Bone marrow (tissue), 2 donors: ENCODE results near the gene CDT1.

Experiments used
- DNase-seq, 2 donors: peaks; one replicate each; lab custom pipeline; 2025; lab: John Stamatoyannopoulos, UW

The CDT1 gene

DNA sequence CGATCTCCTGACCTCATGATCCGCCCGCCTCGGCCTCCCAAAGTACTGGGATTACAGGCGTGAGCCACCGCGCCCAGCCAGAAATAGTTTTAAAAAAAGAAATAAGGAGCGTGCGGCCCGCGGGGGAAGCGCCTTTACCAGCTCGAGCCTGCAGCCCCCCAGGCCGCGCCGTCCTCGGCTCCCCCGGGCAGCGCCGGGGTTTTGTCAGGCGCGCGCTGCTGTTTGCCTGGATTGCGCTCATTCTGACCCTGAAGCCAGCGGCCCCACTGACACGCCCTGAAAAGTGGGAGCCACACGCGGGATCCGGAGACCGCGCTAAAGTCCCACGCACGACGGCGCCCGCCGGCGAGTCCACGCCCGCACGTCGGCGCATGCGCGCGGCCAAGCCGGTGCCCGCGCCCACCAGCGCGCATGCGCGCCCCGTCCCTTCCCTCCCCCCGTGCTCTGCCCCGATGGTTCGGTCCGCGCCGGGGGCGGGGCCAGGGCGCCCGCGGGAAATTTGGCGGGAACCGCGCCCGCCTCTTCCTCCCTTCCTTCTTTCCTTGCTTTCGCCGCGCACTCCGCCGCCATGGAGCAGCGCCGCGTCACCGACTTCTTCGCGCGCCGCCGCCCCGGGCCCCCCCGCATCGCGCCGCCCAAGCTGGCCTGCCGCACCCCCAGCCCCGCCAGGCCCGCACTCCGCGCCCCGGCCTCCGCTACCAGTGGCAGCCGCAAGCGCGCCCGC, at the start of gene CDT1:
CDT1 (plus strand) TSS at position 526 of the 724 bp plus-strand sequence; CDS start at position 569, 43 bp downstream.
- peak; percentile 60 to 75 for DNase-seq

DNA sequence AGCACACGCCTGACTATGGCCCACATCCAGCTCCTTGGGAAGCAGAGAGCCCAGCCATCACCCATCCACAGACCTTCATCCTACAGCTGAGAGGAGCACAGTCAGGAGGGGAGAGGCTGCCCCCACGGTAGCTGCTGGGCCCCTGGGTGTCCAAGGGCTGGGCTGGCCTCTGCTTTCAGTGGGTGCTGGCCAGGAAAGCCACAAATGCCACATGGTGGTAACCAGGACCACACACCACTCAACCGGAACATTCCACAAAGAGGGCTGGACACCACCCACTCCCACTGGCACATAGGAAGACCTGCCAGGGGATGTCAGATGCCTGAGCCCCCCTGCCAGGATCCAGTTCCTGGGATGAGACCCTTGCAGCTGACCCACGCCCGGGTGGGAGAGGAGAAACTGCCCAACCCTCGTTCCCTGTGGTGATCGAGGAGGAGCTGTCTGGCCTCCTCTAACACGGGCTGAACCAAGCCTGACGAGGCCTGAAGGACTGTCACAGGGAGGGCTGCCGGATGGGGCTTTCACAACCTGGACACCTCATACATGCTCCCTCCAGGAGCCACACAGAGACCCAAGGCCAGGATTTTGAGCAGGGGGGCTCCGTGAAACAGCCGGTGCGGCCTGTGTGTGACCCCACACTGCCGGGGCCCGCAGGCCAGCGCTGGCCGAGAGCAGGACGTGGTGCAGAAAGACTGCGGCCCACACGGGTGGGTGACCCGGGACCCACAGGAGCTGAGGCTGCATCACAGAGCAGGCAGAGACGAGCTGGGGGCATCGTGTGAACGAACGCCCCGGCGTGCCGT, 49.3 kb upstream of the CDT1 start:
- no peak for DNase-seq

DNA sequence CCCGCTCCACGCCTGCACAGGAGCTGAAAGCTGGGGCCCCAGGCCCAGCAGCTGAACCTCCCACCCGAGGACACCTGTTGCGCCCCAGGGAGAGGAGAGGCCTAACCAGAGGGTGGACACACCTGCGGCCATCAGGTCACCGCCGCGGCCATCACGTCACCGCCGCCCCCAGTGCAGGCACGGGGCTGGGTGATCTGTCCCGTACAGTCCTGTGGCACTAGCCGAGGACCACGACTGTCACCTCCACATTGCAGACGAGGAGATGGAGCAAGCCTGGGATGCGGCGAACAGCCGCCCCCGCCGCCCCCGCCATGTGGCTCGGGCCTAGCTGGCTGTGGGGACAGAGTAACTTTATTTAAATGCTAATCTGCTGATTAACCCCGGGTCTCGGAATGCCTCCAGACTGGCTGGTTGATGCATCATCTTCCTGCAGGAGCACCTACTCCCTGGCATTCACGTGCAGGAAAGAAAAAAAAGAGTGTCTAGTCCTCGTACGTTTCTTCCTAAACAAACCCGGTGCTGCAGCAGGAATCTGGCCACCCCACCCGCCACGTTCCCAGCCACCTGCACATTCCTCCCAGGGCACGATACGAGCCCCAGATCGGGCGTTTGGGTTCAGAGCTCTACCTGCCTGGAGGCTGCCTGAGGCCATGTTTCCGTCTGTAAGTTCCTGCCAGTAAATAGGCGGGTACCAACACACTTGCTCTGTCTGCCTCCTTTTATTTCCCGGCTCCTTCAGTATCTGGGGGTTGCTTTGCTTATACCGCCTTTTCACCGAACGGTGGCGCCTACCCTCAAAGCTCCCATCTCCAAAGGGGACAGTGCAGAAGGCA, 48.5 kb upstream of the CDT1 start:
- no peak for DNase-seq

DNA sequence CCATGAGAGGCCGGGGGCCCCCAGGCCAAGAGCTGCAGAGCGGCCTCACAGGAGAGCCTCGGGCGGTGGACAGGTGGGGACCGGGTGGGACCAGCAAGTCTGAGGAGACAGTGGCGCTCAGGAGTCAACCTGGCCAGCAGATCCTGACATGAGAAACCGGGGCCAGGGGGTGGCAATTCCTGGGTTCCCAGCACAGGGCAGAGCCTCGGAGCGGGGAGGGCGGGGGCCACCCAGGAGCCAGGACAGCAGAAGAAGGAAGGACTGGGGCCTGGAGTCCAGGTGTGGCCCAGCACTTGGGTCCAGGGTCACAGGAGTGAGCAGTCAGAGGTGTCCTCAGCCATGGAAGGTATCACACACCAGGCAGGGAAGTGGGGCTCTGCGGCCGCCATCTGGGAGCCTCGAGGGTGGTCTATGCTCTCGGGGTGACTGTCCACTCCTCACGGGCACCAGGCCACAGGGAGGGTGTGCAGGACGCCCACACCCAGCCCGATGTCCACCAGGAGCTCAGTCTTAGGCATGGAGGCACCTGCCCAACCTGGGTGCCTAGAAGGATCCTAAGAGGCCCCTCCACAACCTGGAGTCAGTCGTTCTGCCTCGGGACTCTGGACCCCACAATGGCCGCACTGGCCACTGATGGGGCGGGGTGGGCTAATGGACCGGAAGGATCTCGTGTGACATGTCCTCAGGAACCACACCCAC, 47.7 kb upstream of the CDT1 start:
- no peak for DNase-seq

DNA sequence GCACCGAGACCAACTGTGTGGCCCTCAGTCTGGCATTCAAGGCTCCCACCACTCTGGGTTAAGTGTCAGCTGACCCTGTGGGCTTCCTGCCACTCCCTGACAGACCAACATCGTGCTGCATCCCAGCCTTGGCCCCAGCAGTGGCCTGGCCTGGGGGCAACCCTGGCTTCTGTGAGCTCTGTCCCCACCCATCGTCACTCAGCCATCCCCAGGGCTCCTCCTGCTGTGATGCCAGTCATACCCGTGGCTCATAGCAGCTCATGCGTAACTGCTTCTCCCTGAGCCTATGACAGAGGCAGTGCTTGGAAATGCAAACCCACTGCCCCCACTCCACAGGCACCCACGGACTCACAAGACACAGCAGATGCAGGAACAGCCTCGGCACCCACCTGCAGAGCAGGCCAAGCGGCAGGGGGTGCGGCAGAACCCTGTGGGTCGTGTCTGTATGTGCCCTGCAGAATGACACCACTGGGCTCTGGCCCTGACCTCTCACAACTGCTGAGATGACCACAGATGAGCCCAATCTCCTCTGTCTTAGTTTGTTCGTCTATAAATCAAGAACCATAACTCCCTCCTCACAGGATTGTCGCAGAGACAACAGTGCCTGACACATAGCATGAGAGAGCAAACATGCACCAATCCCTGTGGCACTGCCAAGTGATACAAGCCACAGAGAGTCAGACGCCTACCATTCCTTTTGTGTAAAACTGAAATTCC, 45.2 kb upstream of the CDT1 start:
- DNase-seq, result no peak

DNA sequence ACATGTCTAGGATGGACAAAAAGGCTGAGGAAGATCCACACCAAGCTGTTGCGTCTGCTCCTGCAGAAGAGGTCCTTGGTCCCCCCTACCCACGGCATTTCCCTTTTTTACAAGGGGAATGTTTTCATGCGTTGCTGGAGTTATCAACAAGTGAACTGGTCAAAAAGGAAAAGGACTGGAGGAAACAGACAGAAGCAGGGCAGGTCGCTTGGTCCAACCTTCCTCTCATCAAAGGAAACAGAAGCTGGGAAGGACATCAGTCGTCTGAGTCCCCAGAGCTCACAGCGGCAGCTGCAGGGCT, 44.7 kb upstream of the CDT1 start:
- DNase-seq, result no peak

DNA sequence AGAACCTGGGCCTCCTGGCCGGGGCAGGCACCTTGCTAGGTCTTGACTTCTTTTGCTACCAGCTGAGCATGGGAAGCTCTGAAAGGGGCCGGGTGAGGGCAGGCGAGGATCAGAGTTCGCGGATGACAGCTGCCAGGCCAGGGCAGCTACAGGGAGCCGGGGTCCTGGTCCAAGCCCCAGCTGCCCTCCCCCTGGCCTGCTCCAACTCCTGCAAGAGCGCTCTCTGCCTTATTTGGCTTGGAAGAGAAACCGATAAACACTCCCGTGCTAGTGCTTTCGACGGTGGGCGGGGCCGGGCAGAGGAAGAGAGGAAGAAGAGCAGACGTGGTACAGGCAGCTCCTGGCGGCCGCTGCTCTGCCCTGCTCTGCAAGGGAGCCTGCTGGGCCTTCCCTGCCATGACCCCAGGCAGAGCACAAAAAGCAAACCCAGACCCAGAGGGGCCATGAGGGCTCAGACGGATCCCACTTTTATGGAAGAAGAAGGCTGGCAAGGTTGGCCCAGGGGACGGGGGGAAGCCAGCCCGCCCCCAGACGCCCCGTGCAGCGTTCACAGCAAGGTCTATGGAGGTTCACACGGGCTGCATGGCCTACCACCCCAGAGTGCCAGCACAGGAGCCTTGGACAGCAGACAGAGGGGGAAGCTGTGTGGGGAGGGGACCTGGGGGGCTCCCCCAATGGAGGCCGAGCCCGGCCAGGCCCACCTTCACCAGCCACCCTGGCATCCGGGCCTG, 44.2 kb upstream of the CDT1 start:
- DNase-seq, result no peak

DNA sequence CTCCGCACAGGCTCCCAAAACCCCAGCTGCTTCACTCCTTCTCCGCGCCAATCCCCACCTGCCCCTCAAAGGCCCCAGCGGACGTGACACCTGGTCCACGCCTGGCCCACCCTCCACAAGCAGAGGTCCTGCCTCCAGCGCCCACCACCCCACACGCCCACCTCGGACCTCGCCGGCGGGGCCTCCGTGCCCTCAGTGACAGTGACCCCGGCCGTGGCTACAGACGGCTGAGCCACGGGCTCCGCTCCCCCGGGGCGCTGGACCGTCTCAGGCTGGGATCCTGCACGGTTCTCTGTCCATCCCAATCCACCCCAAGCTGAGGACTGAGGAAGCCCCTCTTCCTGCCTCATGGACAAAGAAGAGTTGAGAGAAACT, 43.6 kb upstream of the CDT1 start:
- DNase-seq, result no peak

DNA sequence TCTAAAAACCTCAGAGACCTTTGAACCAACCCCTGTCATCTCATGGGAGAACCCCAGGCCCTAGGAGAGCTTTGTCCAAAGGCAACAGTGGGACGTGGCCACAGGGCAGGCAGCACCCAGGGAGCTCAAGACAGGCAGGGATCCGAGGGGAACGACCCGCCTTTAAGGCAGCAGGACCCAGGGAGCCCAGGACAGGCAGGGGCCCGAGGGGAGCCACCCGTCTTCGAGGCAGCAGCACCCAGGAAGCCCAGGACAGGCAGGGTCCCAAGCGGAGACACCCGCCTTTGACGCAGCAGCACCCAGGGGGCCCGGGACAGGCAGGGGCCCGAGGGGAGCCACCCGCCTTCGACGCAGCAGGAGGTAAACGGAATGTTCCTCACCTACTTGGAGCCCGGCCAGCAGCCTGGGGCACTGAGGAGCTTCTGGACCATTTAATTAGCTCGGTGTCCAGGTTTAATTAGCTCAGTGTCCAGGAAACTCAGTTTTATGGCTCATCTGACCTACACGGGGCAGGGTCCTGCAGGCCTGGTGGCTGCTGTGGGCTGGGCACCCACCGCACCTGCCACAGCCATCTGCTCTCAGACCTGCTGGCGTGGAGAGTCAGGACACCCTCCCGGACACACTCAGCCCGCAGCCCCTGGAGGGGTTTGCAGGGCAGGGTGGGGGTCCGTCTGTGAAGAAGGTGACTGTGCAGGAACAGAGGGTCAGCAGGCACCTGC, 43.0 kb upstream of the CDT1 start:
- no peak for DNase-seq

DNA sequence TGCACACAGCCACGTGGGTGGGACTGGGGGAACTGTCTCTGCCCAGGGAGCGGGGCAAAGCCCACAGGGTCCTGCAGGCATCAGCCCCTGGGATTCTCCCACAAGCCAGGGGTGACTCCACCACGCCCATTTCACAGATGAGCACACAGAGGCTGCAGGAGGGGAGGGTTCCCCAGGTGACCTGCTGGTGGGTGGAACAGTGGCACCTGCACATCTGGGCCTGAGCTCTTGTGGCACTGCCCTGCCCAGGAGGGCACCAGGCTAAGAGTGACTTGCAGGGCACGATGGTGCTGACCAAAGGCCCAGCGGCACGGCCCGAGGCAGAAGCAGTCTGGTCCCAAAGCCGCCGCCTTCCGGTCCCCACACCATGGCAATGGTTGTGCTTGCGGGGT, 42.5 kb upstream of the CDT1 start:
- no peak for DNase-seq

DNA sequence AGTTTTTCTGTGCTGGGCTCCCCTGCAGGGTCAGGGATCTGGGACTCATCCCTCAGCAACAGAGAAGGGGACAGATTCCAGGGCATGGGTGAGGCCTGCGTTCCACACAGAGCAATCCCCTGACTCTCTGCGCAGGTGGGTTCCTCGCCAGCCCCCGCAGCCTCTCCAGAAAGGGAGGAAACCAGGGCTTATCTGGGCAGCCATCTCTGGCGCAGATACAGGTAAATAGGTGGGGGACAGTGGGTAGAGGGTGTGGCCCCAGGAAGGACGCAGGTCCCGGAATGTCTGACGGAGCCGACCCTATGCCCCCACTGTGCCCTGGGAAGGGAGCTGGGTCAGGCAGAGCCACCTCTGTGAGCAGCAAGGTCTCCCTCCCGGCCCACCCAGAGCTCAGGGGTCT, 41.8 kb upstream of the CDT1 start:
- no peak for DNase-seq

DNA sequence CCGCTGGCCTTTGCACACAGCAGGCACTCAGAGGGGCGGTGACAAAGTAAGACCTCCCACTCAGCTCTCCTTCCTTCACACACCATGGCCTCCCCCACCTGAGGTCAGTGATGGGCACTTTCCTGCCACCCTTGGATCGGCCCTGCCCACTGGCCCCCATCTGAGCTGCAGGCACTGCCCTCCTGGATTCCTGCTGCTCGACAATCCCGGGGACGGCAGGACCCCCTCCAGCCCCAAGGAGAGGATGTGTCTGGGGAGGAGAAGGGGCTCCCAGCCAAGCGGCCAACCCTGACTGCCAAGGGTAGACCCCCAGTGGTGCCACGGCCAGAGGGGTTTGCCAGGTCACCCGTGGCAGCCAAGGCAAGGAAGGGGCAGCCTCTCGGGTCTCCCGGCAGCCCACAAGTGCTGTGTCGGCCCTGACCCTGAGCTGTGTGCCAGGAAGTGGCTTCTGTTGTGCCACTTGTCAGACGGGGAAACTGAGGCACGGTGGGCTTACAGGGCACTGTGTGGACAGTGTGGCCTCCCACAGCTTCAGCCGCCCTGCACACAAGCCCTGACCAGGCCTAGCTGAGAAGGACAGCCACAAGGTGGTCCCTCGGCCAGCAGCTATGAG, 41.2 kb upstream of the CDT1 start:
- no peak for DNase-seq

DNA sequence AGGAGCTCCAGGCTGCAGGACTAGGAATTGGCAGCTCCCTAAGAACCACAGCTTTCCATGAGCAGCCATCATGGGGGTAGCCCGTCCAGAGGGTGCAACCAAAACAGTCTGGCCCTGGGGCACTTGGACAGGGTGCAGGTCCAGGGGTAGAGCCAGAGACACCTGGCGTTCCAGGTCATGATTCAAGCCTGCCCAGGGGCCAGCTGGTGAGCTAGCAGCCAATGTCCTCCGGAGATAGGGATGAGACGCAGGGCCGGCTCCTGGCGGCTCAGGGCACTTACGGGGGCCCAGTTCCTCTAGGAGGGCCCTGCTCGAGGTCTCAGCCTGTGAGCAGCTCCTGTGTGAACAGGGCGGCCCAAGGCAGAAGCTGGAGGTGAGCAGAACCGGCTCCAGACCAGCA, 40.6 kb upstream of the CDT1 start:
- DNase-seq, result no peak

DNA sequence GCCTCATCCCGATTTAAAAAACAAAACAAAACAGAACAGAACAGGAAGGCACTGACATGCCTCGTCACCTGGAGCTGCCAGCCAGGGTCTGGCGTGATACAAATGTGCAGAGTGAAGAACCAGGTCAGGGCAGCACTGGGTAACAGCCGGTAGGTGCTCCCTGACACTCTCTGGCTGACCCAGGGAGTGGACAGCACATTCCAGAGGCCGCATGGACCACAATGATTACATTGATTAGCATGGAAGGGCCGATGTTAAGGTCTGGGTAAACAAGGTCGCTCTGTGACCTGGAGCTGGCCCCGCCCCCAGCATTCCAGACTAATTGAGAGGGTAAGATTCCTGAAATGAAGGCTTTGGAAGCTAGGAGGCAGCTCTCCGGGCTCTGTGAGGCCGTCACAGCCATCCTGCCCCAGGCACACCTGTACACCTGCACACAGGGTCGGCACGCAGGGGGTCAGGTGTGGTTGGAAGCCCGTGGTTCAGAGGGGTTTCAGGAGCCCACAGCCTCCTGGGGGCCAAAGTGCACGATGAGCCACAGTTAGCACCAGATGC, 40.0 kb upstream of the CDT1 start:
- DNase-seq, result no peak

DNA sequence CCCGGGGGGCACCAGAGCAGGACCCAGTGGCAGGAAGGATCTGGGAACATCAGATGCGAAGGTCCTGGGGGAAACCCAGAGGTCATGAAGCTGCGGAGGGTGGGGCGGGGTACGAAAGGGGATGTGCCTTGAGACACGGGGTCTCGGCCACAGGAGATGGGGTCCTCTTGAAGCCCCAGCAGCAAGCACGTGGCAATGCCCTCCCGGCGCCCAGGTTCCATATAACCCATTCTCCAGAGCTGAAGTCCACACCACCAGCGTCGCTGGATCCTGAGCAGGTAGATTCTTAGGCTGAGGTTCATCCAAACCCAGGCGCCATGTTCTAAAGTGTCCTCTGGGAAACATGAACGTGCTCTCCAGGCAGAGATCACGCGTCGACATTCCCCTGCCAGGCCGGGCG, 39.5 kb upstream of the CDT1 start:
- no peak for DNase-seq

DNA sequence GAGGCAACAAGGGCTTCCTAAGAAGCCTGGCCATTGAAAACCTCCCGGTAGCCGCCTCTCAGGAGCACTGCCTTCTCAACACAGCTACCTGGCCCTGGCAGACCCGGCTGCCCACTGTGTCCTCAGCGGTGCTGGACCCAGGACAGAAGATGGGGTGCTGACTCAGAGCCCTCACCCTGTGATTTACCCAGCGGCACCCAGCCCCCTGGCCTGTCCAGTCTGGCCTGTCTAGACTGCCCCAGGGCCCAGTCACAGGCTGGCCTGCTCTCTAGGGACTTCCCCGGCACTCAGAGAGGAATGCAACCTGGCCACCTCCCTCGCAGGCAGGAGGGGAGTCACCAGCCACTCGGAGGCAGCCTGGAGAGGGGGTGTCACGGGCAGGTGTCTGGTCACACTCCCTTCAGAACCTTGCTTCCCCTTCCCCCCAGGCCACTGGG, 38.7 kb upstream of the CDT1 start:
- no peak for DNase-seq

DNA sequence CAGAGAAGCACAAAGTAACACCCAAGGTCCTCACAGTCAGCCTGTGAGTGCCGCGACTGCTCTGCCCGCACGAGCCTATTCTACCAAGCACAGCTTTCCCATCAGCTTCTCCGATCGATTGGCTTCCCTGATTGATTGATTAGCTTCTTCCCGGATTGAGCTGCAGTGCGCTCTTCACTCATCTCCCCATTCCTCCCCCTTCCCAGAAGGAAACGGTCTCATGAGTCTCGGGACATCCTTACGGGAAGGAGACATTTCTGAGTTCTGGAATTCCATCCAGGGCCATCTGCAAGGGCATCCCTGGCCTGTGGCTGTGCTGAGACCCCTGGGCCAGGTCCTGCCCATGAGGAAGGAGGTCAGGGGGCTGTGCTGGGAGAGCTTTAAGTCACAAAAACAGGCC, 36.6 kb upstream of the CDT1 start:
- DNase-seq, result no peak

DNA sequence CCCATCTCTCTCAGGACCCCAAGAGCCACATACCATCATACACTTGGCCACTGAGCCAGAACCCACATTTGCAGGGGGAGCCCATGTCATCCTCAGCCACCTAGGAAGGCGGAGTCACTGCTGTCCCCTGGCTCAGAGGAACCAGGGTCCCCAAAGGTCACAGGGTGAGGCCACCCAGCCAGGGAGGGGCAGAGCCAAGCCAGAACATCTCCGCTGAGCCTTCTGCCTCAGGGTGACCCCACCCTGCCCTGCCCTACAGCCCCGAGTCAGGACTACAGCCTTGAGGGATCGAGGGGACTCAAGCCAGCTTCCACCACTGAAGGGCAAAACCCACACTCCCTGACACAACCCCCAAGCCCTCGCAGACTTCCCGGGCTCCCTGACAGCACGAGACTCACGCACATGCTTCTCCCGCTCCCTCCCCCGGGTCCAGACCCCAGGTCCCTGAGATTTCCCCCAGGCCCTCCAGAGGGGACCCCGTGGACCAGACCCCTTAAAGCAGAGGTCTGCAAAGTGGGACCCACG, 36.0 kb upstream of the CDT1 start:
- no peak for DNase-seq

DNA sequence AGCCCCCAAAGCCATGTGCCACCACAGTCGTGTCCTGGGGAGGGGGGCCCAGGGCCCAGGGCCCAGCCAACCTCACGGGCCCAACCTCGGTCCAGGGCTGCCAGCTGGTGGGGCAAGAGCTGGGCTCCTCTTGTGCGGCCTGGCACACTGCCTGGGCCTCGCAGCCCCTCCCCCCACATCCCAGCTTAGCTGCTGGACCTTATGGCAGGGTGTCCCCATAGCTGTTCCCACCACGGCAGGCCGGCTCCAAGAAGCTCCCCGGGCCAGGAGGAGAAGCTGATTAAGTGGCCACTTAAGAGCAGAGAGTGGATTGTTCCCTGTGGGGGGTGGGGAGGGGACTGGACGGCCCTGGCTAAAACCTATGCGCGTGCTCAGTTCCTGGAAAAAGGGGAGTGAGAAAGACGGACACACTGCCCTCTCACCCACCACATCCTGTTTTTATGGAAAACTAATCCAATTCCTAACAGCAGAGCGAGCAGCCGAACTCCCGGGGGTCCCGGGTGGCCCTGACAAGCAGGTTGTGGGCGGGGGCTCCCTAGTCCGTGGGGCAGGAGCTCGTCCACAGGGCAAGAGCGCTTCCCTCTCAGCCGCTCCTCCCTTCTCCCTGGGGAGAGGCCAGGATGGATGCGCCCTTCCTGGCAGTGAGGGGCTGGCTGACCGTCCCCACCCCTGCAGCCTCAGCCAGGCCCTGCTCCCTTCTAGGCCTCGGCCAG, 35.4 kb upstream of the CDT1 start:
- no peak for DNase-seq
